Rectal smooth muscle tissue (tissue), 1 donor: ENCODE data around the gene ARNT2.
"Not testable (repeated sequence)": the region's sequence is repeated elsewhere in the genome, so short reads cannot be mapped to it uniquely, and the experiment has no call there.

Experiments used
- H3K27ac ChIP-seq: one replicate; pipeline ENCODE4 v1.7.0; 2013; ENCODE audit warnings: low read depth, low read length, inconsistent platforms
- H3K27me3 ChIP-seq: one replicate; pipeline ENCODE4 v1.7.0; 2013; ENCODE audit warnings: low read length; ENCODE audit not compliant: control insufficient read depth, insufficient read depth
- H3K36me3 ChIP-seq: one replicate; pipeline ENCODE4 v1.7.0; 2013; ENCODE audit warnings: low read length; ENCODE audit not compliant: control insufficient read depth, insufficient read depth
- H3K4me1 ChIP-seq: one replicate; pipeline ENCODE4 v1.7.0; 2013; ENCODE audit warnings: low read length; ENCODE audit not compliant: control insufficient read depth, insufficient read depth
- H3K4me3 ChIP-seq: one replicate; pipeline ENCODE4 v1.7.0; 2013; ENCODE audit warnings: low read length
- H3K9ac ChIP-seq: one replicate; pipeline ENCODE4 v1.7.0; 2013; ENCODE audit warnings: low read length

ARNT2 gene

GRCh38 chr15:80504931-80505330, 100.7 kb downstream of the ARNT2 start:
- Histone ChIP-seq H3K4me3 (no peak overlapping the region), H3K9ac (no peak overlapping the region), H3K27ac (no peak overlapping the region)

GRCh38 chr15:80506286-80506893, 102.2 kb downstream of the ARNT2 start:
- H3K9ac ChIP-seq, result no peak overlapping the region
- peaks cover 9% of the 10 kb centered on the region for H3K4me1 ChIP-seq
- no peak overlapping the region for H3K4me3 ChIP-seq
- H3K27me3 ChIP-seq, result no peaks in the 10 kb centered on the region
- H3K27ac ChIP-seq, result no peak overlapping the region
- H3K36me3 ChIP-seq, result no peaks in the 10 kb centered on the region

More at GRCh38 chr15:80504931-80505330, 100.7 kb downstream of the ARNT2 start:
- H3K4me1 ChIP-seq, result peaks cover 9% of the 10 kb centered on the region
- no peaks in the 10 kb centered on the region for H3K36me3 ChIP-seq
- no peaks in the 10 kb centered on the region for H3K27me3 ChIP-seq

GRCh38 chr15:80507131-80507530, 102.9 kb downstream of the ARNT2 start:
- Histone ChIP-seq H3K4me1 (peaks cover 9% of the 10 kb centered on the region), H3K9ac (no peak overlapping the region), H3K27ac (no peak overlapping the region), H3K27me3 (no peaks in the 10 kb centered on the region), H3K4me3 (no peak overlapping the region), H3K36me3 (no peaks in the 10 kb centered on the region)

GRCh38 chr15:80507638-80508316, 103.6 kb downstream of the ARNT2 start:
- Histone ChIP-seq H3K9ac (no peak overlapping the region), H3K27me3 (no peaks in the 10 kb centered on the region), H3K4me3 (no peak overlapping the region), H3K4me1 (peaks cover 9% of the 10 kb centered on the region), H3K27ac (no peak overlapping the region), H3K36me3 (no peaks in the 10 kb centered on the region)

GRCh38 chr15:80508783-80509182, 104.6 kb downstream of the ARNT2 start:
- Histone ChIP-seq H3K27me3 (no peaks in the 10 kb centered on the region), H3K9ac (no peak overlapping the region), H3K27ac (no peak overlapping the region), H3K4me3 (no peak overlapping the region), H3K36me3 (no peaks in the 10 kb centered on the region), H3K4me1 (peaks cover 9% of the 10 kb centered on the region)

- Histone ChIP-seq H3K4me3 (no peak overlapping the region), H3K27me3 (no peaks in the 10 kb centered on the region), H3K36me3 (no peaks in the 10 kb centered on the region), H3K4me1 (peaks cover 9% of the 10 kb centered on the region), H3K27ac (no peak overlapping the region), H3K9ac (no peak overlapping the region)
Observed at GRCh38 chr15:80509800-80510199, 105.6 kb downstream of the ARNT2 start.

GRCh38 chr15:80510985-80511384, 106.8 kb downstream of the ARNT2 start:
- H3K27me3 ChIP-seq, H3K36me3 ChIP-seq, H3K4me1 ChIP-seq, H3K4me3 ChIP-seq, H3K27ac ChIP-seq, H3K9ac ChIP-seq: not testable (repeated sequence)

GRCh38 chr15:80512726-80513660, 108.8 kb downstream of the ARNT2 start:
- H3K36me3 ChIP-seq, result no peaks in the 10 kb centered on the region
- peaks cover 3% of the 10 kb centered on the region for H3K4me1 ChIP-seq
- no peak overlapping the region for H3K4me3 ChIP-seq
- H3K27ac ChIP-seq, result no peak overlapping the region
- H3K27me3 ChIP-seq, result no peaks in the 10 kb centered on the region
- no peak overlapping the region for H3K9ac ChIP-seq

- H3K9ac ChIP-seq, result no peak overlapping the region
- H3K4me1 ChIP-seq, result no peaks in the 10 kb centered on the region
- no peak overlapping the region for H3K4me3 ChIP-seq
- H3K27ac ChIP-seq, result no peak overlapping the region
- no peaks in the 10 kb centered on the region for H3K36me3 ChIP-seq
- H3K27me3 ChIP-seq, result no peaks in the 10 kb centered on the region
Observed at GRCh38 chr15:80514071-80514780, 110.0 kb downstream of the ARNT2 start.

- Histone ChIP-seq H3K4me3 (no peak overlapping the region), H3K4me1 (no peaks in the 10 kb centered on the region), H3K27me3 (no peaks in the 10 kb centered on the region), H3K27ac (no peak overlapping the region), H3K36me3 (no peaks in the 10 kb centered on the region), H3K9ac (no peak overlapping the region)
Observed at GRCh38 chr15:80517290-80517689, 113.1 kb downstream of the ARNT2 start.

- Histone ChIP-seq H3K27ac (no peak overlapping the region), H3K9ac (no peak overlapping the region), H3K4me3 (no peak overlapping the region), H3K27me3 (no peaks in the 10 kb centered on the region), H3K36me3 (no peaks in the 10 kb centered on the region), H3K4me1 (no peaks in the 10 kb centered on the region)
Observed at GRCh38 chr15:80518522-80518921, 114.3 kb downstream of the ARNT2 start.

GRCh38 chr15:80523746-80524145, 119.6 kb downstream of the ARNT2 start:
- H3K4me3 ChIP-seq, result no peak overlapping the region

More at GRCh38 chr15:80523746-80524145, 119.6 kb downstream of the ARNT2 start:
- no peaks in the 10 kb centered on the region for H3K27me3 ChIP-seq
- no peak overlapping the region for H3K9ac ChIP-seq
- no peak overlapping the region for H3K27ac ChIP-seq
- H3K4me1 ChIP-seq, result no peaks in the 10 kb centered on the region
- no peaks in the 10 kb centered on the region for H3K36me3 ChIP-seq
